HG03108 (cell line): ENCODE data around the gene PPP1R12C.
"Not testable (repeated sequence)": the region's sequence is repeated elsewhere in the genome, so short reads cannot be mapped to it uniquely, and the experiment has no call there.

Experiments used
- ATAC-seq: cut with Tn5 transposase; IDR thresholded peaks from one replicate; pipeline ENCODE4 v1.9.1; 2021; ENCODE audit warnings: moderate library complexity; ENCODE audit not compliant: unreplicated experiment

Gene PPP1R12C

DNA sequence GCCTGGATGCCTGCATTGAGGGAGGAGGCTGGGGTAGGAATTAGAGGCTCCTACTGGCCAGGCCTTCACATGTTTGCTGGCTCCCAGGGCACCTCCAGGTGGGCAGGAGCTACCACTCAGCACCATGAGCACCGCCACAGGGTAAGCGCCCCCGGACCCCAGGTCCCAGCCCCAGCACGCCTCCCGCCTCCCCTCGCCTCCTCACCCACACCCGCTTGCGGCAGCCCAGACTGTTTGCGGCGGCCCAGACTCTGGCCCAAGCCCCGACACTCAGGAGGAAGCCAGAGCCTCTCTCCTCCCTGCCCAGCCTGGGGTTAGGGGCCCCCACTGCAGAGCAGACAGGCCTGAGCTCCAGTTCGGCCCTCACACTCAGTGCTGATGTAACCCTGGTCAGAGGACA, 41.1 kb downstream of the PPP1R12C start:
- ATAC-seq: no peak

DNA sequence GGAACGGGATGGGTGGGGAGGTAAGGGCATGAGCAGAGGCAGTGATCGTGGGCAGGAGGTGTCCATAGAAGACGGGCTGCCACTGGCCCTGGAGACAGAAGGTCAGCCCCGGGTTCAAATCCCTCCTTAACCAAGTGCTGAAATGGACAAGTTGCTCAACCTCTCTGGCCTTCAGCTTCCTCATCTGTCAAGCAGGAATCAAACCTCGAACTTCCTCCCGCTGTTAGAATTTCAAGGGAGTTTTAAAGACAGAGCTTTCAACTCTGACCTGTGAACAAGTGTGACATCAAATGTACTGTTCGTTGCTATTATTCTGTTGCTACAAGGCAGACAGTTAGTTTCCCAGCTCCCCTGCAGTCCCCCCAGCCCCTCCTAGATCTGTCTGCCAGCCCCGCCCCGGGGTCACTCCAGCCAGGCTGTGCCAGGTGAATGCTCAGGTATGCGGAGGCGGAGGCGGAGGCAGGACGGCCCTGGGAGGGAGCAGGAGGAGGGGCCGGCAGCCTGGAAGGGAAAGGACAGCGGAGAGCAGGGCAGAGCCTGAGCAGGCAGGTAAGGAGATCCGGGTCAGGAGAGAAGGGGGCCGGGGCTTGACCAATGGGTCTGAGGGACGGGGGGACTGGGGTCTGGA, 42.0 kb downstream of the PPP1R12C start, which contains the start of gene EPS8L1:
Gene EPS8L1 (plus strand): TSS at position 499 of the 628 bp plus-strand sequence. CDS start 576 bp downstream, outside the sequence.
- ATAC-seq: no peak

- ATAC-seq: no peak
Observed at GRCh38 chr19:55071913-55072312, 45.5 kb downstream of the PPP1R12C start.

- no peak for ATAC-seq
Observed at GRCh38 chr19:55071129-55071502, 46.3 kb downstream of the PPP1R12C start.

- ATAC-seq: no peak
Observed at GRCh38 chr19:55070466-55071128, 46.8 kb downstream of the PPP1R12C start.

- ATAC-seq: no peak
Observed at GRCh38 chr19:55069865-55070197, 47.6 kb downstream of the PPP1R12C start.

DNA sequence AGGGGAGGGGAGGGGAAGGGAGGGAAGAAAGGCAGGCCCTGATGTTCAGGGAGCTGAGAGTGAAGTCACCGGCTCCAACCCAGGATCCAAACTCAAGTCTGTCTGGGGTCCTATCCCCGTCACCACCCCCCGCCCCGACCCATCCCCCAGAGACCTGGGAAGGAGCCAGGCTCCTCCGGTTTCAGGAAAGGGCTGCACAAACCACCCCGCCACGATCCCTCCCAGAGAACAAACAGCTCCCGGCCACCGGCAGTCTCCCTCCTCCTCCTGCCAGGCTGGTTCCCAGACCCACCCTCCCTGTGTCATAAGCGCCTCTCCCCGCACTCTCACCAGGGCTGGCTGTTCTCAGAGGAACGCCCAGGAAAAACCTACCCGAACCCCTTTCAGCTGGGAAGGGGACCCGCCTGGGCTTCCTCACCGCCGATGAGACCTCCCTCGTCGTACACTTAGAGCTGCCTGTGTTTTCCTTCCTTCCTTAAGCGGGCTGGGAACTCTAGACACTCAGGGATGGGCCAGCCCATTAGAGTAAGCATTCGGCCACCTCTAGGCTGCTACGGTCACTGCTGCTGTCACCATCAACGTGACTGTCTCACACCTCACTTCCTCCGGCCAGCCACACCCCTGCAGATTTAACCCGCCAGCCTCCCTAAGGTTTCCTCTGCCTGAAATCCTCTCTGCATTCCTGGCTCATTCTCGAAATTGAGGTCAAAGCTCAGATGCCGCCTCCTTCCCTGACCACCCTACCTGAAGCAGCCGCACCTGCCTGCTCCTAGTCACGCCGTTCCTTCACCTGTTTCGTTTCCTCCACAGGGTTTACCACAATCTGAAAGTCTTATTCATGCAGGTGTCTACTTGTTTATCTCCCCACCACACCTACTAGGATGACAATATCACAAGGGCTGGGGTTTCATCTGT, 48.2 kb downstream of the PPP1R12C start:
- ATAC-seq: no peak

GRCh38 chr19:55067869-55068268, 49.6 kb downstream of the PPP1R12C start:
- ATAC-seq: no peak

DNA sequence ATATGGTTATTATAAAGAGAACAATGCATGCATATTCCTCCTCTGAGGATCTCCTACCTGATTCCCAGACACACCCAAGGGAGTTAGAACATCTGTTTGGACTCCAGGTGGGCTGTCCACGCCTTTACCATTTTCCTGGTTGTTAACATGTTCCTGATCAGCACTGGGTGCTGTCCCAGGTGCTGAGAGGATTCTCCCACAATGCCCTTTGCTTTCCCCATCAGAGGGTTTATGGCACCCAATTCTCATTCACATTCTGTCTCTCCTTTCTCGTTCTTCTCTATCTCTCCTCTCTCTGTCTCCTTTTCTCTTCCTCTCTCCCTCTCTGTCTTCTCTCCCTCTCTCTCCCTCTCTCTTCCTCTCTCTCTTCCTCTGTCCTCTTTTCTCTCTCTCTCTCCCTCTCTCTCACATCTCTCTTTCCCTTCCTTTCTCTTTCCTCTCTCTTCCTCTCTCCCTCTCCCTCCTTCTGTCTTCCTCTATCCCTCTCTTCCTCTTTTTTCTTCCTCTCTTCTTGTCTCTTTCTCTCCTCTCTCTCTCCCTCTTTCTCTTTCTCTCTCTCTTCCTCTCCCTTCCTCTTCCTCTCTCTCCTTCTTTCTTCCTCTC, 51.2 kb downstream of the PPP1R12C start:
- no peak for ATAC-seq

DNA sequence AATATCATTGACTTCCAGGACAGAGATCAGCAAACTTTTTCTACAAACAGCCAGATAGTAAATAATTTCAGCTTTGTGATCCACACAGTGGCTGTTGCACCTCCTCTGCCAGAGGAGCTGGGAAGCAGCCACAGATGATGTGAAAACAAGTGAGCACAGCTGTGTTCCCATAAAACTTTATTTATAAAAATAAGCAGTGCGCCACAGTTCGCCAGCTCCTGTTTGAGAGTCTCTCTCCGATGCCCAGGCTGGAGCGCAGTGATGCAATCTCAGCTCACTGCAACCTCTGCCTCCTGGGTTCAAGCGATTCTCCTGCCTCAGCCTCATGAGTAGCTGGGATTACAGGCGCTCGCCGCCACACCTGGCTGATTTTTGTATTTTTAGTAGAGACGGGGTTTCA, 51.9 kb downstream of the PPP1R12C start:
- not testable (repeated sequence) for ATAC-seq

GRCh38 chr19:55063492-55063843, 54.0 kb downstream of the PPP1R12C start:
- ATAC-seq: no peak

DNA sequence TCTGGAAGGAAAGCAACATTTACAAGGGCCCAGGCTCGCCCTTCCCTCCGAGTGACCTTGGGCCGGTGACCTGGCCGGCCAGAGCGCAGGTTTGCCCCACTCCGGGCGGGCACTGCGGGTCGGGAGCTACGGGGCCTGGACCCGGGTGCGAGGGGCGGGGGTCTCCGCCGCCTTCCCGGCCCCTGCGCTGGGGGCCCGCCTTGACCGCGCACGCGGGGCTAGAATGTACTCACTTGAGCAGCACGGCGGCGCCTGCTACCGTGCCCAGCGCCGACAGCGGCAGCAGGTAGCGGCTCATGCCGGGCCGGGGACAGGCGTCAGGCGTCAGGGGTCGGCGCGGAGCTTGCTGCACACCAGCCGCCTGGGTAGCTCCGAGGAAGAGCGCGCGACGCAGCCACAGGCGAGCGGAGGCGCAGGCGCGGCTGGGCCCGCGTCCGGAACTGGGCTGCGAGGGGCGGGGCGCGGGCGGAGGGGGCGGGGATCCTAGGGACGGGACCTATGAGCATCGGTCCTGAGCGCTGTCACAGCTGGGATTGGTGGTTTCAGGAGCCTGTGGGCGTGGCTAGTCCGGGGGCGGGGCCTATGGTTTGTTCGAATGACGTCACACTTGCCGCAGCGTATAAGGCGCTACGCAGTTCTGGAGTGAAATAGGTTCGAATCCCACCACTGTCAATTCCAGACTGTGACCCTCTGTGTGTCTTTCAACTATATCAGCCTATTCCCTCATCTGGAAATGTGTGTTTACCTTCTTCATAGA, 54.5 kb downstream of the PPP1R12C start, which contains the start of gene RDH13:
Gene RDH13 (minus strand): TSS at position 414 of the 757 bp plus-strand sequence. CDS start 116 bp downstream, at position 298.
- peak; percentile 93 for ATAC-seq

DNA sequence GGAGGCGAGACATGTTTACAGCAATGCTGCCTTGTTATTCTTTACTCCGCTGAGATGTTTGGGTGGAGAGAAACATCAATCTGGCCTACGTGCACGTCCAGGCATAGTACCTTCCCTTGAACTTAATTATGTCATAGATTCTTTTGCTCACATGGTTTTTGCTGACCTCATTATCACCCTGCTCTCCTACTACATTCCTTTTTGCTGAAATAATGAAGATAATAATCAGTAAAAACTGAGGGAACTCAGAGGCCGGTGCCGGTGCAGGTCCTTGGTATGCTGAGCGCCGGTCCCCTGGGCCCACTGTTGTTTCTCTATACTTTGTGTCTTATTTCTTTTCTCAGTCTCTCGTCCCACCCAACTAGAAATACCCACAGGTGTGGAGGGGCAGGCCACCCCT, 57.1 kb downstream of the PPP1R12C start:
- ATAC-seq: not testable (repeated sequence)

DNA sequence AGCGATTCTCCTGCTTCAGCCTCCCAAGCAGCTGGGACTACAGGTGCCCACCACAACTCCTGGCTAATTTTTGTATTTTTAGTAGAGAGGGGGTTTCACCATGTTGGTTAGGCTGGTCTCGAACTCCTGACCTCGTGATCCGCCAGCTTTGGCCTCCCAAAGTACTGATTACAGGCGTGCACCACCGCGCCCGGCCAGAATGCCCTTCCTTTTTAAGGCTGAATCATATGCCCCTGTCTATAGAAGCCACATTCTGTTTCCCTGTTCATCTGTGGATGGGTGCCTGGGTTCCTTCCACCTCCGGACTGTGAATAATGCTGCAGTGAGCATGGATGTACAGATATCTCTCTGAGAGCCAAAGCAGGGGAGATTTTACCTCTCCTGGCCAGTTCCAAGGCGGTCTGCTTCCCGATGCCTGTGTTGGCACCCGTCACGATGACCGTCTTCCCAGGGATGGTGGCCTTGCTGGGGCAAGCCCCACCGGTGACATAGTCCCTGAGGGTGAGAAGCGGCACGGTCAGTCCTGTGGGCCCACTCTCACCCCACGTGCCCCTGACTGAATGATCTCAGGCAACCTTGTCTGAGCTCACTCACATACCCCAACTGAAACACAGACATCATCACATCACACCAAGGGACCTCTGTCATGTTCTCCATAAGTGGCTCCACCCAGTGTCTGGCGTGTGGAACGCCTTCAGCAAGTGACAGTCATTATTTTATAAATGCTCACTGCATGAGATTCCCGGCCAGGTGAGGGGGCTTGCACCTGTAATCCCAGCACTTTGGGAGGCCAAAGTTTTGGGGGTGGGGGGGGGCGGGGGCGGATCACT, 58.4 kb downstream of the PPP1R12C start:
- ATAC-seq: no peak

- ATAC-seq: no peak
Observed at GRCh38 chr19:55056827-55057226, 60.6 kb downstream of the PPP1R12C start.

DNA sequence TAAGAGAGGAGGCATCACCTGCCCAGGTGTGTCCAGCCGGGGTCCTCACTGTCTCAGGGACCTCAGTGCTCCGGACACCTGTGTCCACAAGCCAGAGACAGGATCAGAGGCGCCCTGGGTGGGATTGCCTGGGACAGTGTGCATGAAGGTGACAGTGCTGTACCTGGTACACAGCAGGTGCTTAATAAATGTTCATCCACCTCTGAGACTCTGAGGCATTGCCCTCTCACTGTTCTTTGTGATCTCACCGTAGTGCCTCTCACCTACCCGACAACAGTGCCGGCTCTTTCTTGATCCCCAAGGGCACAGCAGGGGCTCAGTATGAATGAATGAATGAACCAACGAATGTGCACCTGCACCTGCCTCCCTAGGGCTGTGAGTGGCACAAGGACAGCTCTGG, 63.7 kb downstream of the PPP1R12C start:
- no peak for ATAC-seq

DNA sequence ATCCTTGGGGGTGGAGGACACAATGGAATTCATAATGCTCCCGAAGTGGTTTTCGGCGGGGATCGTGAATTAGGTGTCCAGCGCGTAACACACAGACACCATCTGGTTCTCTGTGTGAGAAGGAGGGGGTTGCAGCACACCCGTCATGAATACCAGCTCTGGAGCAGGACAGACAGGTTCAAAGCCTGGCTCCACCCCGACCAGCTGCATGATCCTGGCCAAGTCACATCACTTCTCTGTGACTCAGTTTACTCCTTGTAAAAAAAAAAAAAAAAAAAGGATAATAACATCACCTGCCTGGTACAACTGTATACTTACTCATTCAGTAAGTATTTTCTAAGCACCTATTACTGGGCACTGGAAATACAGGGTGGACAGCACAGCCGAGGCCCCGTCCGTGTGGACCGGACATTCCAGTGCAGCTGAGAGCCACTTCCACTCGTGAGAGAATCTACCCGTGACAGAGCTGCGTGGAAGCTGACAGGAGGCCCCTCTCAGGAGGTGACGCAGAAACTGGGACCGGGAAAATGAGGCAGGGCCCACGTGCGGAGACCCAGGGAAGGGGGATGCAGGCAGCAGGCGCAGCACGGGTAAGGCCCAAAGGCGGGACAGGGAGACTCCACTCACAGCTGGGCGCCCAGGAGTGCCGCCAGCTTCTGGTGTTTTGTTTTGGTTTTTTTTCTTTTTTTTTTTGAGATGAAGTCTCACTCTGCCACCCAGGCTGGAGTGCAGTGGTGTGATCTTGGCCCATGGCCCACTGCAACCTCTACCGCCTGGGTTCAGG, 66.5 kb downstream of the PPP1R12C start:
- ATAC-seq: no peak

DNA sequence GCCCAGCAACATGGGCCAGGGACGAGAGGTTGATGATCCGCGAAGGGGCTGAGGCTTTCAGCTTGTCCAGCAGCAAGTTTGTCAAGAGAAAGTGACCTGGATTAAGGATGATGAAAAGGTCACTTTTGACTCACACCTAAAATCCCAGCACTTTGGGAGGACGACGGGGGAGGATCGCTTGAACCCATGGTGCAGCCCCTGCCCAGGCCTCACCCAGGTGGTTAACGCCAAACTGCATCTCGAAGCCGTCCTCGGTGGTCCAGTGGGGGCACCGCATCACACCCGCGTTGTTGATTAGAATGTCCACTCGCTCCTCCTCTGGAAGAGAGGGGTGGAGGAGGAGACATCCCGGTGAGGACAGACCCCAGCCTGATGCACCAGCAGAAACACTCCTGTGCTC, 69.0 kb downstream of the PPP1R12C start:
- no peak for ATAC-seq

DNA sequence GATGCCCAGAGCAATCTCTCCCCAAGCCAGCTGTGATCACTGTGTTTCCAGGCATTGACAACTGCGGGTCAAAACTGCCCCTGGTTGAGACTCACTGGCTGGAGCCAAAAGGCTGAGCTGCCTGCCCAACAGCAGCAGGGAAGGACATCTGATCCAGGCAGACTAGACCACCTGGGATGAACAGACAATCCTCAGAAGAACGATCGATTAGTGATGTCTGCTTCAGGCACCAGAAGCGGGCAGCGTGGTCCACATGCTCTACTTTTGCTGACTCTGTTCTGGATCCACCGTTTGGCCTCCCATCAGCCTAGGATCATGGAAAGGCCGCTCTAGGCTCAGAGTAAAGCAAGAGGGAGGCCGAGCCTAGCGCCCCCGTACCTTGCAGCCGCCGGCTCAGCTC, 69.5 kb downstream of the PPP1R12C start:
- no peak for ATAC-seq
